ENCODE data around the gene FKBP2. TPM values are rescaled to one million over a fixed set of nuclear protein-coding genes. Genes with fewer than 3 reads are reported as not detected.

The FKBP2 gene
- total and polyA plus RNA-seq, 2 experiments from 2014 or later, result 57.7 to 349 TPM

DNA sequence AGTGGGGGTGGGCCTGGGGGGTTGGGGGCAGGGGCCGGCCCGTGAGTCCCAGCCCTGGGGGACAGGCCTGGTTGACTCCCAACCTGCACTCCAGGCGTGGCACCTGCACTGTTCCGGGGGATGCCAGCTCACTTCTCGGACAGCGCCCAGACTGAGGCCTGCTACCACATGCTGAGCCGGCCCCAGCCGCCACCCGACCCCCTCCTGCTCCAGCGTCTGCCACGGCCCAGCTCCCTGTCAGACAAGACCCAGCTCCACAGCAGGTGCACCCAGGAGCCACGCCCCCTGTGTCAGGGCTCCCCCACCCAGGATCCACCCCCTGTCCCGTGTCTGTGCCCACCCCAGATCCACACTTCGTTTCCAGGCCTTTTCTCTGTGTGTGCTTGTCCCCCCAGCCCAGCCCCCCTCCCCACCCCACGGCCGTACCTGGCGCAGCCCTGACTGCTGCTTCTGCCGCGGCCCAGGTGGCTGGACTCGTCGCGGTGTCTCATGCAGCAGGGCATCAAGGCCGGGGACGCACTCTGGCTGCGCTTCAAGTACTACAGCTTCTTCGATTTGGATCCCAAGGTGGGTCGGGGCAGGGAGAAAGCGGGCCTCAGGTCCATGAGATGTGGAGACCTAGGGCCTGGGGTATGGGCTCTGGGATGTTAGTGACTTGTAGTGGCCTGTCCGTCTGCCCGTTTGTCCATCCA is 29.6 kb upstream of the FKBP2 start:
- H3K4me1 ChIP-seq (ENCODE audit: insufficient read depth), result no peaks in the 10 kb centered on the region
- H3K9me2 ChIP-seq (replicated peaks; ENCODE audit: insufficient read depth), result no peaks in the 10 kb centered on the region
- no peak overlapping the region for H2AFZ ChIP-seq
- no peaks in the 10 kb centered on the region for H3K27me3 ChIP-seq
- H3K36me3 ChIP-seq (replicated peaks; ENCODE audit: insufficient read depth, low read depth), result no peaks in the 10 kb centered on the region
- H3K9me3 ChIP-seq (ENCODE audit: low read depth), result no peaks in the 10 kb centered on the region
- TF ChIP-seq EZH2phosphoT487 (IDR thresholded peaks at IDR 0.05; ENCODE audit: low read depth, severe bottlenecking, unreplicated experiment), result no peak
- TF ChIP-seq, protein P1, sequence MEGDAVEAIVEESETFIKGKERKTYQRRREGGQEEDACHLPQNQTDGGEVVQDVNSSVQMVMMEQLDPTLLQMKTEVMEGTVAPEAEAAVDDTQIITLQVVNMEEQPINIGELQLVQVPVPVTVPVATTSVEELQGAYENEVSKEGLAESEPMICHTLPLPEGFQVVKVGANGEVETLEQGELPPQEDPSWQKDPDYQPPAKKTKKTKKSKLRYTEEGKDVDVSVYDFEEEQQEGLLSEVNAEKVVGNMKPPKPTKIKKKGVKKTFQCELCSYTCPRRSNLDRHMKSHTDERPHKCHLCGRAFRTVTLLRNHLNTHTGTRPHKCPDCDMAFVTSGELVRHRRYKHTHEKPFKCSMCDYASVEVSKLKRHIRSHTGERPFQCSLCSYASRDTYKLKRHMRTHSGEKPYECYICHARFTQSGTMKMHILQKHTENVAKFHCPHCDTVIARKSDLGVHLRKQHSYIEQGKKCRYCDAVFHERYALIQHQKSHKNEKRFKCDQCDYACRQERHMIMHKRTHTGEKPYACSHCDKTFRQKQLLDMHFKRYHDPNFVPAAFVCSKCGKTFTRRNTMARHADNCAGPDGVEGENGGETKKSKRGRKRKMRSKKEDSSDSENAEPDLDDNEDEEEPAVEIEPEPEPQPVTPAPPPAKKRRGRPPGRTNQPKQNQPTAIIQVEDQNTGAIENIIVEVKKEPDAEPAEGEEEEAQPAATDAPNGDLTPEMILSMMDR (IDR thresholded peaks at IDR 0.05; ENCODE audit: poor library complexity), result no peak
- TF ChIP-seq EZH2 (IDR thresholded peaks at IDR 0.05; ENCODE audit: borderline replicate concordance), result no peak
- no peak overlapping the region for H3K27ac ChIP-seq
- no peaks in the 10 kb centered on the region for H3K79me2 ChIP-seq
- H4K20me1 ChIP-seq (ENCODE audit: insufficient read depth, poor library complexity, severe bottlenecking), result no peaks in the 10 kb centered on the region
- no peak overlapping the region for H3K4me2 ChIP-seq
- DNase-seq (ENCODE audit: low spot score), result no peak
- WGBS (ENCODE audit: low lambda C conversion rate, missing lambda C conversion rate), result 94% methylated on average over 16 of the region's 30 CpGs
- no peak overlapping the region for H3K4me3 ChIP-seq

DNA sequence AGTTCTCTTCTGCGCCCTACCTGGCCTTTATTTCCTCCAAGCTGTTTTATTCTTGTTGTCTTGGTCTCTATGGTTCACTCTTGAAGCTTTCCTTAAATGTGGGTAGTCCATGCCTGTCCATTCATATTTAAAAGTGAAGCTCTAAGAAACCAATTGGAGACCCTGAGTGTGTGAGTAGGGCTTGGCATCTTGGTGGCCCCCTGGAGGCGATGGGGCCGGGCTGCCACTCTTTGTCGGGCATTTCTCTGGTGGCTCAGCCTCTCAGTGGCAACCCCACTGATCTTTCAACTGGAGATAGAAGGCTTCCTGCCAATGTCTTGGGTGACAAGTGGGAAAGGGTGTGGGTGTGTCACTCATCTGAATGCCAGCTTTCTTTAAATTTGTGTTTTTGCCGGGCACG is 24.0 kb upstream of the FKBP2 start:
- no peak for DNase-seq (ENCODE audit: low spot score)
- no peaks in the 10 kb centered on the region for H3K36me3 ChIP-seq (replicated peaks; ENCODE audit: insufficient read depth, low read depth)
- WGBS (ENCODE audit: low lambda C conversion rate, missing lambda C conversion rate), result 97% methylated on average over 6 of the region's 6 CpGs

DNA sequence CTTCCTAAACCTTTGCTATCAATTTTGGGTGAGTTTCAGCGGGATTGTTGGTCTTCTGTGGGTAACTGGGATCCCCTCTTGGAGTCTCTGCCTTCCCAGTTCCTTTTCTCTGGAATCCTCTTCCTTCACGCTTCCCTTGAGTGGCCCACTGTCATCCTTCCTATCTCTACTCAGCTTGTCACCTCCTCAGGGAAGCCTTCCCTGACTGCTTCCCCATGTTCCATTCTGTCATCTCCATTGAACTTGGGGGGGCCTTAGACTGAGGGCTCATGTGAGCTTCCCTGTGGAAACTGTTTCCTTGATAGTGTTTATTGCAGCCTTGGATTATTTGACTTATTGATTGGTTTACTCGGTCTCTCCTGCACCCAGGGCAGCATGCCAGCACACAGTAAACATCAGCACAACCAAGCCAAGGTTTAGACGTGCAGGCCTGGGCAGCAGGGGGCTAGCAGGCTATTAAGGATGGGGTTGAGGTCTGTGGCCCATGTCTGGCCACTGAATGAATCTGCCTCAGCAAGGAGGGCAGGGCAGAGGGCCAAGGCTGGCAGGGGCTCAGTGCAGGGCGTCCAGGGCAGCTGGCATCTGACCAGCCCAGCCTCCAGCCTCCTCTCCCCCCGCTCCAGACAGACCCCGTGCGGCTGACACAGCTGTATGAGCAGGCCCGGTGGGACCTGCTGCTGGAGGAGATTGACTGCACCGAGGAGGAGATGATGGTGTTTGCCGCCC is 22.1 kb upstream of the FKBP2 start:
- Histone ChIP-seq H3K36me3 (replicated peaks; ENCODE audit: insufficient read depth, low read depth) (no peaks in the 10 kb centered on the region), H3K79me2 (no peaks in the 10 kb centered on the region), H3K4me2 (no peak overlapping the region), H3K9me2 (replicated peaks; ENCODE audit: insufficient read depth) (no peaks in the 10 kb centered on the region), H4K20me1 (ENCODE audit: insufficient read depth, poor library complexity, severe bottlenecking) (no peaks in the 10 kb centered on the region), H2AFZ (no peak overlapping the region), H3K27ac (no peak overlapping the region), H3K9me3 (ENCODE audit: low read depth) (no peaks in the 10 kb centered on the region), H3K27me3 (no peaks in the 10 kb centered on the region), H3K4me3 (no peak overlapping the region), H3K4me1 (ENCODE audit: insufficient read depth) (no peaks in the 10 kb centered on the region)
- 88% methylated on average over 11 of the region's 11 CpGs for WGBS (ENCODE audit: low lambda C conversion rate, missing lambda C conversion rate)
- peak; percentile 4 for DNase-seq (ENCODE audit: low spot score)
- TF ChIP-seq EZH2 (IDR thresholded peaks at IDR 0.05; ENCODE audit: borderline replicate concordance) (no peak), EZH2phosphoT487 (IDR thresholded peaks at IDR 0.05; ENCODE audit: low read depth, severe bottlenecking, unreplicated experiment) (no peak)
- TF ChIP-seq, protein P1 (IDR thresholded peaks at IDR 0.05; ENCODE audit: poor library complexity), result no peak

More for the DNA sequence above, 24.0 kb upstream of the FKBP2 start:
- Histone ChIP-seq H3K4me3 (no peak overlapping the region), H3K27ac (no peak overlapping the region), H4K20me1 (ENCODE audit: insufficient read depth, poor library complexity, severe bottlenecking) (no peaks in the 10 kb centered on the region), H3K27me3 (no peaks in the 10 kb centered on the region), H3K4me1 (ENCODE audit: insufficient read depth) (no peaks in the 10 kb centered on the region), H2AFZ (no peak overlapping the region), H3K9me3 (ENCODE audit: low read depth) (no peaks in the 10 kb centered on the region), H3K79me2 (no peaks in the 10 kb centered on the region), H3K9me2 (replicated peaks; ENCODE audit: insufficient read depth) (no peaks in the 10 kb centered on the region), H3K4me2 (no peak overlapping the region)
- TF ChIP-seq, protein P1 (IDR thresholded peaks at IDR 0.05; ENCODE audit: poor library complexity), result no peak
- no peak for TF ChIP-seq EZH2 (IDR thresholded peaks at IDR 0.05; ENCODE audit: borderline replicate concordance)

All from hepatocyte (in vitro differentiated cells).